COR-L47 (cell line): ENCODE measurements around the gene HDAC5.
"Not testable (repeated sequence)": the region's sequence is repeated elsewhere in the genome, so short reads cannot be mapped to it uniquely, and the experiment has no call there.

Experiments used
- DNase-seq: peaks from one replicate; lab custom pipeline; 2025; lab: John Stamatoyannopoulos, UW

HDAC5 gene

DNA sequence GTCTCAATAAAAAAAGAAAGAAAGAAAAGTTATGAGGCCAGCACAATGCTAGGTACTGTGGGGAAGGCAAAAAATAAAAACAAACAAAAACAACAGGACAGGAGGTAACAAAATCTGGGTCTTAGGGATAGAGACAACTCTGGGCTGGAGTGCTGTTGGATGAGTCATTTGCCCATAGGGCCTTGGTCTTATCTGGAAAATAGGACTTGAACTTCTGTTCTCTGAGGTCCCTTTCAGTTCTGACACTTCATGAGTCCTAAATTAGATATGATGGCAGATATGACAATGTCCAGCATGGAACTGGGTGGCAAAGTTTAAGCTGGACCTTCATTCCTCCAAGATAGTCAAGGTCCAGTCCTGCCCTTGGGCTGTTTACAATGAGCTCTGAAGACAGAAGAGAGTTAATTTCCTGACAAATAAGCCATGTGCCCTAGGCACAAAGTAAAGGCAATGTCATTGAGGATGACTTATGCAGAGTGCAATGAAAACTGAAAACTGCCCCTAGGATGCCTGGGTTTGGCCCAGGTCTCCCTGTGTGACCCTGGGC is 8.9 kb upstream of the HDAC5 start:
- no peak for DNase-seq

DNA sequence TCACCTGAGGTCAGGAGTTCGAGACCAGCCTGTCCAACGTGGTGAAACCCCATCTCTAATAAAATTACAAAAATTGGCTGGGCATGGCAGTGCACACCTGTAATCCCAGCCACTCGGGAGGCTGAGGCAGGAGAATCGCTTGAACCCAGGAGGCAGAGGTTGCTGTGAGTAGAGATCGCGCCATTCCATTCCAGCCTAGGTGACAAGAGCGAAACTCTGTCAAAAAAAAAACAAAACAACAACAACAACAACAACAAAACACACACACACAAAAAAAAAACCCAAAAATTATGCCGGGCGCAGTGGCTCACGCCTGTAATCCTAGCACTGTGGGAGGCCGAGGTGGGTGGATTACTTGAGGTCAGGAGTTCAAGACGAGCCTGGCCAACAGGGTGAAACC is 7.9 kb upstream of the HDAC5 start:
- DNase-seq = not testable (repeated sequence)

DNA sequence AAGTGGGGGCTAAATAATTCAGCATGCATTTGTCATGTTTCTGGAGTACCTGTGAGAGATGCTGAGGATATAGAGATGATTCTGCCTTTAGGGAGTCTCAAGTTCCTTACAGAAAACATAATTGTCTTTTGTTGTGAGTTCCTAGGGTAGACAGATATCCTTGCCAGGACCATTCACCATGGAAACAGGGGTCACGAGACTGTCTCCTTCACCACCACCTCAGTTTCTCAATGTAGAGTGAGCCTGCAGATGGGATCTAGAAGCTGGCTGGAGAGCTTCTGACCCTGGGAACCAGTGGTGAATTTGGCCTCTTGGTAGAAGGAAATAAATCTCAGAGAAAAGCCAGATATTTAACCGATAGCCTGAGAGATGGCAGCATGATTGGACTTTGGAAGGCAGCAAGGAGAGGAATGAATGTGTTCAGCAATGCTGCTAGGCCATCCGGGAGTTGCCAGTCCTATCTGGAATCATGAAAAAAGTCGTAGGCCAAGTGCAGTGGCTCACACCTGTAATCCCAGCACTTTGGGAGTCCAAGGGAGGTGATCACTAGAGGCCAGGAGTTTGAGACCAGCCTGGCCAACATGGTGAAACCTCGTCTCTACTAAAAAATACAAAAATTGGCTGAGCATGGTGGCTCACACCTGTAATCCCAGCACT is 7.4 kb upstream of the HDAC5 start:
- no peak for DNase-seq

DNA sequence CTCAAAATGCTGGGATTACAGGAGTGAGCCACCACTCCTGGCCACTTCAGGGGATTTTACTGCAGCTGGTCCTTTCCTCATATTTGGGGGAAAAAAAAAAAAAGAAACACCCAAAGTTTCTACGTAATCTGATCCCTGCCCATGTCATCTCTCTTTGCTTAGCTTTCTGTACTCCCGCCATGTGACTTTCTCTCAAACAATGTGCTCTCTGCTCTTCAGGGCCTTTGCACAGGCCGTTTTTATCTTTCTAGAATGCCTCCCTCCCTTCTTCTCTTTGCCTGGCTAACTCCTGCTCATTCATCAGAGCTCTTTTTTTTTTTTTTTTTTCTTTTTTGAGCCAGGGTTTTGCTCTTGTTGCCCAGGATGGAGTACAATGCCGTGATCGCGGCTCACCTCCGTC is 4.9 kb upstream of the HDAC5 start:
- DNase-seq = no peak

DNA sequence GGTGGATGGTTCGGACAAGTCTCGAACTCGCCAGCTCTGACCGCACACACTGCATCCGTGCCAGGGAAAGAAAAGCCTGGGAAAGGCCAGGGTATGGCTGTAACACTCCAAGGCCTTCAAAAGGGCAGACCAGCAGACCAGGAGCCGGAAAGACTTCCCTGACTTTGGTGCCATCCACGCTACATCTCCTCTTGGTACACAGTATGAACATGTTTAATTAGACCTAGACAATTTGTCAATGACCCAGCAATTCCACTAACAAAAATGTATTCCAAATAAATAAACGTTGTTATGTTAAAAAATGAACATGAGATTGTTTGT is 637 bp upstream of the HDAC5 start:
- no peak for DNase-seq

DNA sequence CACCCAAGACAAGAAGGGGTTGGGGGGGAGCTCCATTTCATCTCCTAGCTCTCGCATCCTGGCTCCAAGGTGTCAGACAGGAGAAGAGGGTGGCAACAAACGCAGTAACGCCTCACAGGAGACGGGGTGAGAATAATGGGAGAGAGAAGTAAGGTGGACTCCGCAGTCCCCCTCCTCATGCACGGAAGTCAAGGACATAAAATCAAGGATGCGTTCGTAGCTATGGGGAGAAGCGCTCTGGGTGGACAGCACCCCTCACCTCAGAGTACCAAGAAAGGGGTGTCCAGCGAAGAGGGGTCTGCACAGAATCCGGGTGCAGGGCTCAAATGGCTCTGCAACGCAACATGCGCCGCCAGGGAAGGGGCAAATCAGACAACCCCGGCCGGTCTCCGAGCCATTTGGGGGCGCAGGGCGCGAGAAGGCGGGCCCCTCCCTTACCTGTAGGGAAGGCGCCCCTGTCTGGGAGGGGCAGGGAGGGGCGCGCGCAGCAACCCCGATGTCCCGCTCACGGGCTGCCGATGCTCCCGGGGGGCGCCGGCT is 555 bp downstream of the HDAC5 start:
- no peak for DNase-seq

DNA sequence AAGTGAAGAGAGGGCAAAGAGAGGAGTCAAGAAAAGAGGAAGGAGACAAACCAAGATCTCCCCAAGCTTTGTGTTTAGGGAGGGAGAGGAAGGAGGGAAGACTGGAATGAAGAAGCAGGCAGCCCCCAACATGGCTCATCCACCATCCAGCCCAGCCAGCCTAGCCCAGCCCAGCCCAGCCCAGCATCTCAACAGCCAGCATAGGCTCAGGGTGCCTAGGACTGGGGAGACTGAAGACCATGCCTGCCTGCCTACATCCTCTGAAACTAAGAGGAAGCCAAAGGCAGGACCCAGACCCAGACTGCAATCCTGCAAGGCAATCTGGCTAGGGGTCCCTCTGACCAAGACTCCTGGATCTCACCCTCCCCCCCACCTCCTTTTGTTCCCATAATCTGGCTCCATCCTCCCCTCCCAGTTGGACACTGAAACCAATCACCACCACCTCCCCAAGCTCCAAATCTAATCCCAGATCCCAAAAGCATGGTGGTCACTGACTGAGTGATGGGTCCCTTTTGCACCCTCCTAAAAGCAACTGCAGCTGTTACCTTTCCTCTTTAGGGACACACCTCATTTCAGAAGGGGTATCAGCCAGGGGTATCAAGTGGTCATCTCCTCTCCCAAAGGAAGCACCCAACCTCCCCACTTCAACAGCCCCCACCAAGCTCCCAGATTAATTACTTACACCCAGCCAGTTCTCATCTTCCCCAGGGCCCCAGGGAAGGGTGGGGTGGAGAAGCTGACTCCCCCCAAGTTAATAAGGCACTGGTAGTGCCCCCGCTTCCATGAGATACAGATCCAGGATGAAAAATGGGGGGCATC is 1.2 kb downstream of the HDAC5 start:
- DNase-seq = no peak

DNA sequence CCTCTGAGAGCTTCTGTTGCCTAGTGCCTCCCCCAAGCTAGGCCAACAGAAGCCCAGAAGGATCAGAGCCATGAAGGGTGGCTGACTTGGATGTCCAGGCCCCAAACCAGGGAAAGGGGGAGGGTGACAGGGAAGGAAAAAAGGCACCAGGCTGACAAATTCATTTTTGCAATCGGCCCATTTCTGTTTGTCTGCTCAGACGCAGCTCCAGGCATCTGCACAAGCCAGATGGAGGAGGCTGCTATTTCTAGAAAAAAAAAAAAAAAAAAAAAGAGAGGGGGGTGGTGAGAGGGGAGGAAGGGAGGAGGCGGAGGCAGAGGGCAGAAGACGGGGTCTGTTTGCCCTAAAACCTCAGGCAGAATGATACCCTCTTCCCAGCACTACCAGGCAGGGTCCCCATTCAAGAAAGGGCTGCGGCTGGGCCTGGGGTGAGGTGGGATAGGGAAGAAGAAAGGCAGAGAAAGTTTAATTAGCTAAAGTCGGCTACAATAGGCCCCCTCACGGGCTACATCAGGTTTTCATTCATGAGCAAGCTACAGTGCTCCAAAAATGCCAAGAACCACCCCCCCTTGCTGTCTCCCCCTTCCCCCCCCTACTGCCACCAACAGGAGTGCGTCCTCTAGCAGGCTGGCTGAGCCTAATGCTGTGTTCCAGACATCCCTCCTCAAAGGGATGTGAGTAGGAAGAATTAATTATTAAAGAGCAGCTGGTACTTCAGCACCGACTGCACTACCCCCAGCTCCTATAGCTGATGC is 2.4 kb downstream of the HDAC5 start:
- DNase-seq = no peak

DNA sequence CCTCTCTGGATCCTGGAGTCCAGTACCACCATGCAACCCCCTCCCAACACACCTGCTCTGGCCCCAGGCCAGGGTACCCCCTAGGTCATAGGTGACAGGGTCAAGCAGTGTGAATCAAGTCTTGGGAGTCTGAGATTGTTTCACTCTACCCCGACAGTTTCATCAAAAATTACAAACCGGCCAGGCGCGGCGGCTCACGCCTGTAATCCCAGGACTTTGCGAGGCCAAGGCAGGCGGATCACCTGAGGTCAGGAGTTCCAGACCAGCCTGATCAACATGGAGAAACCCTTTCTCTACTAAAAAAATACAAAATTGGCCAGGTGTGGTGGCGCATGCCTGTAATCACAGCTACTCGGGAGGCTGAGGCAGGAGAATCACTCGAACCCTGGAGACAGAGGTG is 3.2 kb downstream of the HDAC5 start:
- DNase-seq = not testable (repeated sequence)

DNA sequence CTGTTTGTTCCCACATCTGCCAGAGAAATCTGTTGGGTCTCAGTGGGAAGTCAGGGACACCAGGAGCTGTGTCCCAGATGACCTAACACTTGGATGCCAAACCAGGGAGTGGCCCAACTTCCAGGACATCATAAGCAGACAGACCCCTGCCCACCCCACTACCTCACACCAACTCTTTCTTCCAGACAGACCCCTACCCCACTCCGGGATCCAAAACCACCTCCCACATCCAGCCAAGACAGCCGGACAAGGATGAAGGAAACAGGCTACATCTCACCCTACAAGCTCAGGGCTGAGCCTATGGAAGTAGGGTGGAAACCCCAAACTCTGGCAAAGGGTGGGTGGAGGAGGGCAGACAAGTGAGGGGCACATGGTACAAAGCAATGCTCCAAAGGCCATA is 3.6 kb downstream of the HDAC5 start:
- DNase-seq = no peak

DNA sequence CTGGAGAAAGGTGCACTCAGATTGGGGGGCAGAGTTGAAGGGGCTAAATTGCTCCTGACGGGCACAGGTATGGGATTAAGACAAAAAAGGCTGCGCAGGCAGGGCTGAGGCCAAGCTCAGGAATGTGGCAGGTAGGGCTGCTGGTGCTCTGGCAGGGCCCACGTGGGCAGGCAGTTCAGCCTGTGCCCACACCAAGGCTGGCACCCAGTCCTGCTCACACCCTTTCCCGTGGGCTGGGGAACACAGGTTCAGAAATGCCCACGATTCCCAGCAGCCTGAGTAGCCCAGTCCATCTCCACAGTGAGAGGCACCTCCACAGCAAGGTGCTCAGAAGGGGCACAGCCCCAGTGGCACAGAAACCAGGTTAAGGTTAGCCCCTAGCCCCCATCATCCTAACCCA is 4.4 kb downstream of the HDAC5 start:
- no peak for DNase-seq

DNA sequence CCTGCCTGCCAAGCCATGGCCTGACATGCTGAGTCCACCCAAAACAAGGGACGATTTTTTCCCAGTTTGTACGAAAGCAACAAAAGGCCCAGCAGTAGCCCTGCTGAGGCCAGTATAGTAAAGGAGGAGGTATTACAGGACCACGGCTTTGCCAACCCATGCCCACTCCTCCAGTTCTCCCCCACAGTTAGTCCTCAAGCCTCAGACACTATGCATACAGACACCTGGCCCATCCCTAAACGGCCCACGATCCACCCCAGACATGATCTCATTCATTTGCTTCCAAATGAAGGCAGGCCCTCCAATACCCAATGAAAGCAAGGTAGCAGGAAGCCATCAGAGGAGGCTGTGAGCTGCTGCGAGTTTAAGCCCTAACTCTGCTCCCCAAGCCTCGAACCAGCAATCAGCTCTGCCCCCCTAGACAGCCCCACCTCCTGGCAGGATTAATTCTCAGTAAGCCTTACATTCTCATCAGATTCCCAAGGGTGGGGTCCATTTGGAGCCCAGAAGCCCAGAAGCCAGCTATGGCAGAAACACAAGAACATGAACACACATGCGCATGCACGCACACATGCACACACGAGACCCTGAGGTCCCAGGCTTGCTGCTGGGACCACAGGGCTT is 4.9 kb downstream of the HDAC5 start:
- DNase-seq = no peak

DNA sequence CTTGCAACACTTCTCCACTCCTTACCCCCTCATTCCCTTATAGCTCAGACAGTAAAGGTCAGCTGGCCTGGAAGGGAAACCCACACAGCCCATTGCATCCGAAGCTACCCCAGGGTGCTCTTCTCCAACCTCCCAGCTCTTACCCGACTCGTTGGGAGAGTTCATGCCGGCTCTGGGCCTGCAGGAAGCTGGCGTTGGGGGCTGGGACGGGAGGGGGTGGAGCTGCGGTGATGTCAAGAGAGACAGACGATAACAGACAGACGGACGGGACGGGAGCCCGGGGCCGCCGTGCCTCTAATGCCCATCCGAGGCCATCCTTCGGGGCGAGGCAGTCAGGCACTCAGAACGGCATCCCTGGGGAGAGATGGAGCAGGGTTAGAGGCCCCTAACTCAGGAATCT is 6.1 kb downstream of the HDAC5 start:
- DNase-seq = no peak

DNA sequence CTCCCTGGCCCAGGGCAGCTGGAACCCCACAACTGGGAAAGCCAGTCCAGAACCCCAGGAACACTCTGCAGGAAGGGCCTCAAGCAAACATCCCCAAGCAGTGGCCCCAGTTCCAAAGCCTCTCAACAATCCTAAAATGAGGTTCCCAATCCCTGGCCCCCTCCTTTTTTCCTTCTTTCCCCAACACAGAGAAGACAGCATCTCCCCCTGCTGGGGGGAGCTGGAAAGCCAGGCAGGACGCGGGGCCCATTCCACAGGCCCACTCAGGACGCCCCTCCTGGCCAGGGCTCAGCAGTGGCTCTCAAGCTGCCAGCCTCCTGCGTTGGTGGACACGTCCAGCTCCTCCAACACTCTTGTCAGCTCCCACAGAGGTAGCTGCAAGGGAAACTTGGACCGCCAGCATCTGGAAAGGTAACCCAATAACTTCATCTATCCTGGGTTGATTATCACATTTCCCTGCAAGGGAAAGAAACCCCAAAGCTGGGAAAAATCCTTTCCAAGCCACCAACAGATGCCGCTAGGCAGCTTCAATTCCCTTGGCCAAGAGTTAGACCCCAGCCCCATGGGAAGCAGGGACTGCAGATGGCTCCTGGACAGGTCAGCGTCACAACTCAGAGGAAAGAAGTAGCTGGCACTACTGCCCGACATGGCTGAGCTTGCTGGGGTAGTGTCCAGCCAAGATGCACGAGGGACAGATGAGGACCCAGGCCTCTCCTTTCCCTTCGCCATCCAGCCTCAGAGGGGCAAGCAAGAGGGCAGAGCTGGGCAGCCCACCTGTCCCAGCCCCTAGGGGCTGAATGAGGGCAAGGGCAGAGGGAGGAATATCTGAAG is 7.6 kb downstream of the HDAC5 start:
- DNase-seq = no peak

DNA sequence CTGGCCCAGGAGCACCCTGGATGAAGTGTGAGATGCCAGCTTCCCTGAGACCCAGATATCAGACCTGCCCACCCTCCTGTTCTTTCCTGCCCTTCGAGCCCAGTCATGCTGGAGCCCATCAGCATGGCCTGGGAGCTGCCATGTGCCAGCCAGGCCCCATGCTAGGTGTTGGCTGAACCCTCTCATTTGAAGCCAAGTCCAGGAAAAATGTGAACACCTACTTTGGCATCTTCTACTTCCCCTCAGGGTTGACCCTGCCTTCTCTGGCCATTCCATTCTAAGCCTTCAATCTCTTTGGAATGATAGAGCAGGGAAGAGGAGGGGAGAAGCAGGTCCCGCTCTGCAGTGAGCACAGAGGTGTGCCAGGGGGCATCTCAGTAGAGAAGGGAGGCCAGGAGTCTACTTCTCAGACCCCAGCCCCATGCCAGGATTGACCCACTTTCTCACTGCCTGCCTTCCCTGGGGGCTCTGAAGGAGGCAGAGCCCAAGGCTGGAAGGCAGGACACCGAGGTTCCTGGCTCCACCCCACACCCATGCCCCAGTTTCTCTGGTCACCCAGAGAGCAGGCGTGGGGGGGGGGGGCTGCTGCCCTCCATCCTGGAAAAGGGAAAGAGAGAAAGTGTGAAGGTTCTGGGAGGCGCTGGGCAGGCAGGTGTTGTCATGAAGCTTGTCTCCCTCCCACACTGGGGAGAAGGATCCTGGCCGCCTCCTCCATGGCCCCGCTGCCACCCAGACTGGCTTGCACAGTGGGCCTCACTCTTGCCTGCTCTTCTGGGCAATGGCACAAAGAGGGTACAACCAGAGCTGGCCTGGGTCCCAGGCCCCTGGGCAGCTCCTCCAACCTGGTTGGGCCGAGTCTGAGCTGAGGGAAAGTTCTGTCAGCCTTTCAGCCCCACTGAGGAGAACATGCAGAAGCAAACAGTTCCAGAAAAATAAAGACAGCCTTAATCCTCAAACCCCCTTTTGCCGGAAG is 9.3 kb downstream of the HDAC5 start:
- no peak for DNase-seq

DNA sequence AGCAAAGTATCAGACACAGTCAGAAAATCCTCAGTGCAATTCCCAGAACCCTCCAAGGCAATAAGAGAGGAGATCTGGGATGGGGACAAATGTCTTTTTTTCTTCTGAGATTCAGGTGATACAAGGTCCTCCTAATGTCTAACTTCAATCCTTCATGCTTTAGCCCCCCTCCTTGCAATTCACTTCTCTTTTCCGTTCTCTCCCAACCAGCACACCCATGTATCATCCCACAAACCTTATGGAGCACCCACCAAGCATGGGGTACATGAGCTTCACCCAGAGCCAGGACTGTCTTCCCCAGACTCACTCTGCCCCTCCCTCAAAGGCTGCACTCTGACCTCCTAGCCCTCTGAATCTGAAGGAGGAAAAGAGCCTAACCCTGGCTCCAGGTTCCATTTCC is 10.1 kb downstream of the HDAC5 start:
- no peak for DNase-seq

DNA sequence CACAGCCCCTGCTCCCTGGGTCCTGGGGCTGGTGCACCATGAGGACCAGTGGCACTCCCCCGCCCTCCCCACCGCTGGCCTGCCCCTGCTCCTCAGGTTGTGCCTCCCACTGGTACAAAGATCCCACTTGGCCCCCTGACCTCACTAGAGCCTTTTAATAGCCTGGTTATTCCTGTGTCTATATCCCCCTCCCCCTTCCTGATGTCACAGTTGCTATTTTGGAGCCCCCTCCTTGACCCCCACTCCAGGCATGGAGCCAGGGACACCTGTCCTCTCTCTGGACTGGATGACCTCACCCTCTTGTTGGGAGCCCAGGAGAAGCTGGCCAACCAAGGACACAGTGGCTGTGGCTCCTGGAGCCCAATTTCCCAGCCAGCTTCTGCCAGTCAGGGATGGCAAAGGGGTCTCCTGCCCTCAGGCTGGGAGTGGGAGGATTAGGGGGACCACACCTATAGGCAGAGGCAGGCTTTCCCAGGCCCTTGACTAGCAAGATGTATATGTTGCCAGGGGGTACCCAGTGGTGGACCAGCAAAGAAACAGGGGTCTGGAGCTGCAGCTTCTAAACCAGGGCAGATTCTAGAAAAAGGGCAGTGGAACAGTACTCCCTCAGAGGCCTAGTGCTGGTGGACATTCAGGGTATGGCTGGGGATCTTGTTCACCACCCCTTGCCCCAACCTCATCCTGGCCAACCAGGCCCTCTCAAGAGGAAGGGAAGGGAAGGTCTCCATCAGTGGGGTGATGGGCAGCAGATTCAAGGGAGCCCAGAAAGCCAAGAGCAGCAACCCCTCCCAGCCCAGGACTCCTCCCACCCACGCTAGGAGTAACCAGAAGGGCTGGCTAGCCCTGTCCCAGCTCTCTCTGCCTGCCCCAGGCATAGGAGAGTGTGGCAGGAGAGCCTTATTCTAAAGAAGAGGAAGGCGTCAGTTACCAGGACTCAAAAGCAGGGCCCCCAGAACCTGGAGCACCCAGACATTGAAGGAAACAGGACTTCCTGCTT is 10.9 kb downstream of the HDAC5 start:
- DNase-seq = no peak

DNA sequence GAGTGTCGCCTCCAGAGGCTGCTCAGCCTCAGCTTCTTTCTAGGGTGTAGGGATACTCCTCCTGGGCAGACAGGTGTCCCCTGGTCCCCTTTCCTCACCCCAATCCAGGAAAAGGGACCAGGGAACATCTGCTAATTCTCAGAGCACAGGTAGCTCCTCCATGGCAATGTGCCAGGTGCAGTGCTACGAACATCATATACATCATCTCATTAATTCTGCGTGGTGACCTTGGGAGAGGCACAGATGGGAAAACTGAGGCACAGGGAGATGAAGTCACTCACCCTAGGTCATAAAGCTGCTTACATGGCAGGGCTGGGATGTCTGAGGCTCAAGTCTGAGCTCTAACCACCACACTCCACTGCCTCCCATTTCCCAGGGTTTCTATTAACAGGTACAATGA is 11.7 kb downstream of the HDAC5 start:
- no peak for DNase-seq
